GM12878 (cell line): Measurements from ENCODE around the gene YY1. TPM values are rescaled to one million over a fixed set of nuclear protein-coding genes. Genes with fewer than 3 reads are reported as not detected.

ENCODE experiments used
- ATAC-seq: fragments of 200-7000 bp; cut with Tn5 transposase; 3 replicates; pipeline ENCODE4 v1.9.1; 2020; ENCODE audit warnings: mild to moderate bottlenecking, moderate library complexity
- BruUV-seq: library from RNA; stranded (reverse); fragments of 400-500 nt; replicated peaks from 2 replicates; lab custom pipeline; 2021; lab: Mats Ljungman, UMichigan
- CTCF ChIA-PET: fragments of 300-600 bp; sonication (Branson Sonifier 250); formaldehyde crosslinking; extraction: SDS; loops from one replicate; lab custom pipeline; 2021; ENCODE audit warnings: inconsistent platforms; lab: Yijun Ruan, JAX
- POLR2A ChIA-PET: fragments of 350-600 bp; formaldehyde crosslinking; extraction: SDS; loops from one replicate; lab custom pipeline; 2021; ENCODE audit warnings: inconsistent platforms; lab: Charles Lee
- RAD21 ChIA-PET: fragments of 300-600 bp; sonication (Branson Sonifier 250); formaldehyde crosslinking; loops from one replicate; lab custom pipeline; 2023; ENCODE audit warnings: antibody characterized with exemption; ENCODE audit not compliant: unreplicated experiment; lab: Charles Lee
- SMC1A ChIA-PET: fragments of 300-600 bp; sonication (Branson Sonifier 250); formaldehyde crosslinking; loops from one replicate; lab custom pipeline; 2023; ENCODE audit not compliant: unreplicated experiment, uncharacterized antibody; lab: Charles Lee
- DNase-seq: peaks from one replicate; pipeline ENCODE4 v3.0.0-alpha.2; 2011; ENCODE audit warnings: low read depth, low spot score
- FAIRE-seq: peaks from 3 replicates; lab custom pipeline; 2011; peaks lifted over from hg19 to GRCh38; lab: Jason Lieb, UNC
- H2AFZ ChIP-seq: 2 replicates; pipeline ENCODE4 v1.6.0; 2011; ENCODE audit warnings: low read depth, low read length, control low read depth; ENCODE audit not compliant: control insufficient read depth
- H3K27ac ChIP-seq: 2 replicates; pipeline ENCODE4 v1.5.1; 2011; ENCODE audit warnings: control low read depth; ENCODE audit not compliant: control insufficient read depth, insufficient read depth
- H3K27me3 ChIP-seq, 2 experiments: replicated peaks in 1 of 2; 2 replicates each; pipeline versions ENCODE4 v1.6.0 to v1.6.1; 2011; ENCODE audit warnings: low read length in 1 of 2; ENCODE audit not compliant: control insufficient read depth in 2 of 2, insufficient read depth in 2 of 2
- H3K36me3 ChIP-seq, 2 experiments: 2 replicates each; pipeline ENCODE4 v1.5.1; 2011; ENCODE audit warnings: low read length in 1 of 2; ENCODE audit not compliant: control insufficient read depth in 2 of 2, insufficient read depth in 2 of 2
- H3K4me1 ChIP-seq: 2 replicates; pipeline ENCODE4 v1.6.1; 2011; ENCODE audit warnings: mild to moderate bottlenecking, low read length, moderate library complexity, mixed read lengths; ENCODE audit not compliant: control insufficient read depth, insufficient read depth
- H3K4me2 ChIP-seq: 2 replicates; pipeline ENCODE4 v1.6.0; 2011; ENCODE audit warnings: control low read depth; ENCODE audit not compliant: control insufficient read depth, insufficient read depth
- H3K4me3 ChIP-seq: fragments of 200-600 bp; sonication (generic); 2 replicates; pipeline ENCODE4 v1.5.1; 2016
- H3K79me2 ChIP-seq: 2 replicates; pipeline ENCODE4 v1.6.0; 2011; ENCODE audit warnings: low read length; ENCODE audit not compliant: control insufficient read depth, insufficient read depth
- H3K9ac ChIP-seq: 2 replicates; pipeline ENCODE4 v1.8.0; 2011; ENCODE audit warnings: low read length, control low read depth, mixed read lengths; ENCODE audit not compliant: control insufficient read depth, insufficient read depth
- H3K9me3 ChIP-seq: replicated peaks from 3 replicates; pipeline ENCODE4 v1.5.1; 2011; ENCODE audit warnings: mild to moderate bottlenecking, low read length; ENCODE audit not compliant: control insufficient read depth, insufficient read depth
- H4K20me1 ChIP-seq: 2 replicates; pipeline ENCODE4 v1.6.0; 2011; ENCODE audit not compliant: control insufficient read depth, insufficient read depth
- BCL11A ChIP-seq: IDR thresholded peaks from 2 replicates; pipeline ENCODE4 v1.6.1; 2011; ENCODE audit warnings: low read depth, low read length
- BHLHE40 ChIP-seq, 2 experiments: fragments of 450-650 bp in 1 of 2; IDR thresholded peaks; 2 replicates each; pipeline ENCODE4 v1.6.1; 2011 to 2017; ENCODE audit warnings: low read depth in 2 of 2, borderline replicate concordance in 1 of 2, improper control_type of control experiment in 1 of 2, low read length in 1 of 2, mild to moderate bottlenecking in 1 of 2
- CBFB ChIP-seq: IDR thresholded peaks from 2 replicates; pipeline ENCODE4 v1.6.1; 2016; ENCODE audit warnings: antibody characterized with exemption, low read depth
- CBX3 ChIP-seq: fragments of 200-600 bp; sonication (generic); IDR thresholded peaks from 2 replicates; pipeline ENCODE4 v1.6.1; 2016; ENCODE audit warnings: low read depth, borderline replicate concordance
- CEBPB ChIP-seq, 2 experiments: fragments of 150-350 bp in 1 of 2; IDR thresholded peaks; 2 replicates each; pipeline ENCODE4 v1.6.1; 2012 to 2014; ENCODE audit warnings: low read depth in 2 of 2, low read length in 2 of 2, borderline replicate concordance in 1 of 2, inconsistent platforms in 1 of 2
- EED ChIP-seq: sonication (generic); IDR thresholded peaks from 2 replicates; pipeline ENCODE4 v1.6.1; 2016; ENCODE audit warnings: antibody characterized with exemption, low read depth
- FOS ChIP-seq: IDR thresholded peaks from 3 replicates; pipeline ENCODE4 v1.6.1; 2011; ENCODE audit warnings: borderline replicate concordance; ENCODE audit not compliant: insufficient read length; ENCODE audit errors: extremely low read depth
- GABPA ChIP-seq: IDR thresholded peaks from 2 replicates; pipeline ENCODE4 v1.6.1; 2014; ENCODE audit warnings: antibody characterized with exemption, low read depth, mild to moderate bottlenecking, inconsistent platforms
- GATAD2B ChIP-seq: fragments of 450-650 bp; conservative IDR thresholded peaks from 2 replicates; pipeline ENCODE4 v1.6.1; 2017; ENCODE audit warnings: low read depth, mild to moderate bottlenecking, moderate library complexity
- HDGF ChIP-seq: fragments of 450-650 bp; IDR thresholded peaks from 2 replicates; pipeline ENCODE4 v1.6.1; 2016; ENCODE audit warnings: antibody characterized with exemption
- JUNB ChIP-seq: IDR thresholded peaks from 2 replicates; pipeline ENCODE4 v1.6.1; 2016; ENCODE audit warnings: antibody characterized with exemption, mild to moderate bottlenecking
- LARP7 ChIP-seq: fragments of 450-650 bp; IDR thresholded peaks from 2 replicates; pipeline ENCODE4 v1.6.1; 2017; ENCODE audit warnings: mild to moderate bottlenecking
- NKRF ChIP-seq: fragments of 450-650 bp; conservative IDR thresholded peaks from 2 replicates; pipeline ENCODE4 v1.6.1; 2017; ENCODE audit warnings: mild to moderate bottlenecking, moderate library complexity
- PAX8 ChIP-seq: fragments of 450-650 bp; IDR thresholded peaks from 2 replicates; pipeline ENCODE4 v1.6.1; 2017; ENCODE audit warnings: mild to moderate bottlenecking, moderate library complexity
- POLR2A ChIP-seq: IDR thresholded peaks from 2 replicates; pipeline ENCODE4 v1.6.1; 2011; ENCODE audit warnings: low read depth, mild to moderate bottlenecking, low read length
- RFX5 ChIP-seq: IDR thresholded peaks from 2 replicates; pipeline ENCODE4 v1.6.1; 2011; ENCODE audit warnings: low read depth, low read length, improper control_type of control experiment
- SMC3 ChIP-seq: IDR thresholded peaks from 2 replicates; pipeline ENCODE4 v1.6.1; 2011; ENCODE audit warnings: low read length, improper control_type of control experiment, borderline replicate concordance
- SPI1 ChIP-seq: IDR thresholded peaks from 2 replicates; pipeline ENCODE4 v1.6.1; 2011; ENCODE audit warnings: low read depth, mild to moderate bottlenecking, low read length, moderate library complexity, borderline replicate concordance; ENCODE audit not compliant: insufficient read depth
- TCF7 ChIP-seq: IDR thresholded peaks from 2 replicates; pipeline ENCODE4 v1.6.1; 2014; ENCODE audit warnings: antibody characterized with exemption, borderline replicate concordance
- ZNF207 ChIP-seq: fragments of 450-650 bp; IDR thresholded peaks from 2 replicates; pipeline ENCODE4 v1.6.1; 2014; ENCODE audit warnings: antibody characterized with exemption, mild to moderate bottlenecking, borderline replicate concordance
- ZNF622 ChIP-seq: fragments of 450-650 bp; IDR thresholded peaks from 2 replicates; pipeline ENCODE4 v1.6.1; 2017; ENCODE audit warnings: mild to moderate bottlenecking, inconsistent platforms
- ZZZ3 ChIP-seq: IDR thresholded peaks from 2 replicates; pipeline ENCODE4 v1.6.1; 2011; ENCODE audit warnings: low read depth; ENCODE audit not compliant: control insufficient read depth, insufficient read length
- WGBS: methylation state at CpG from one replicate; pipeline ENCODE4 v1.1.6; 2016; ENCODE audit warnings: low lambda C conversion rate; ENCODE audit not compliant: insufficient replicate concordance, insufficient coverage; ENCODE audit errors: missing lambda C conversion rate; 5-methylcytosine and 5-hydroxymethylcytosine counted together
- in situ Hi-C: fragments of 300-500 bp; cut with MboI; formaldehyde crosslinking; loops from 9 replicates; pipeline ENCODE4 v1.14.3; 2018; ENCODE audit warnings: mixed read lengths
- intact Hi-C: fragments of 100-400 bp; cut with micrococcal nuclease; formaldehyde crosslinking; loops from one replicate; pipeline ENCODE4 v1.14.2; 2022; ENCODE audit not compliant: unreplicated experiment
- polyA plus RNA-seq, 11 experiments: library from polyadenylated mRNA; depleted of rRNA in 4 of 11; unstranded in 6 of 11; stranded (reverse) in 5 of 11; fragments of >200 nt; fragmentation: Nextera tagmentation in 4 of 11; fragmentation: Illumina TruSeq in 1 of 11; extraction: Ambion mirVana in 4 of 11; extraction: Trizol in 1 of 11; gene quantifications; 1 replicate in 1 of 11; 2 replicates in 10 of 11; pipeline versions ENCODE4 v1.2.1 to v1.2.3, GENCODE V29; 2011 to 2016; ENCODE audit warnings: inconsistent platforms in 2 of 11, missing spikeins in 2 of 11, low read depth in 1 of 11
- total RNA-seq, 4 experiments: library from RNA; depleted of rRNA in 3 of 4; stranded (reverse); fragments of >200 nt in 3 of 4; fragmentation: Illumina TruSeq in 1 of 4; extraction: Trizol in 1 of 4; gene quantifications; 2 replicates each; pipeline versions ENCODE4 v1.2.1 to v1.2.3, GENCODE V29; 2013 to 2021
- TF ChIP-seq, protein P1 (sequence below): fragments of 450-650 bp; IDR thresholded peaks from 2 replicates; pipeline ENCODE4 v1.6.1; 2017; ENCODE audit warnings: mild to moderate bottlenecking

Gene YY1
- total and polyA plus RNA-seq, 10 of the 15 experiments (the other 5 are each of a cell fraction or from before 2014, with no cell fraction given) = 23.7 to 74.0 (median 39.9) TPM

- intact Hi-C loops = loop anchor here (1.0 kb wide), 1 partner anchor 69 kb away; the partner anchor contains the start of gene WDR25
- CTCF ChIA-PET = interaction anchor here (0.7 kb wide), 1 partner anchor 12 kb away, joined by 3 read pairs; no protein-coding TSS in a partner anchor
- no peaks in the 10 kb centered on the region for H3K4me1 ChIP-seq
- ATAC-seq = peak; percentile 3; the same call in 2 of the 3 replicates
- RAD21 ChIA-PET = no interaction called here
- H2AFZ ChIP-seq = peak overlapping the region; percentile 92
- no peak for DNase-seq
- H3K9me3 ChIP-seq = no peaks in the 10 kb centered on the region
- H3K27me3 ChIP-seq = peaks cover 0 to 7% of the 10 kb centered on the region in 2 experiments; a peak in 1 of 4 replicates
- POLR2A ChIA-PET = no interaction called here
- SMC1A ChIA-PET = no interaction called here
- H3K36me3 ChIP-seq = no peaks in the 10 kb centered on the region
- H3K9ac ChIP-seq = peak overlapping the region; percentile 55
- no peaks in the 10 kb centered on the region for H3K79me2 ChIP-seq
- FAIRE-seq = no peak
- no peaks in the 10 kb centered on the region for H4K20me1 ChIP-seq
- in situ Hi-C loops = no loop called here
- BruUV-seq = no TSS peak
- H3K4me3 ChIP-seq = peak overlapping the region; percentile 85
- H3K4me2 ChIP-seq = peak overlapping the region; percentile 97
- H3K27ac ChIP-seq = no peak overlapping the region
- WGBS = 19% methylated on average over 48 of the region's 49 CpGs
- TF ChIP-seq SPI1 = no peak
- TF ChIP-seq HDGF = no peak
- no peak for TF ChIP-seq ZNF207
- TF ChIP-seq, protein P1, sequence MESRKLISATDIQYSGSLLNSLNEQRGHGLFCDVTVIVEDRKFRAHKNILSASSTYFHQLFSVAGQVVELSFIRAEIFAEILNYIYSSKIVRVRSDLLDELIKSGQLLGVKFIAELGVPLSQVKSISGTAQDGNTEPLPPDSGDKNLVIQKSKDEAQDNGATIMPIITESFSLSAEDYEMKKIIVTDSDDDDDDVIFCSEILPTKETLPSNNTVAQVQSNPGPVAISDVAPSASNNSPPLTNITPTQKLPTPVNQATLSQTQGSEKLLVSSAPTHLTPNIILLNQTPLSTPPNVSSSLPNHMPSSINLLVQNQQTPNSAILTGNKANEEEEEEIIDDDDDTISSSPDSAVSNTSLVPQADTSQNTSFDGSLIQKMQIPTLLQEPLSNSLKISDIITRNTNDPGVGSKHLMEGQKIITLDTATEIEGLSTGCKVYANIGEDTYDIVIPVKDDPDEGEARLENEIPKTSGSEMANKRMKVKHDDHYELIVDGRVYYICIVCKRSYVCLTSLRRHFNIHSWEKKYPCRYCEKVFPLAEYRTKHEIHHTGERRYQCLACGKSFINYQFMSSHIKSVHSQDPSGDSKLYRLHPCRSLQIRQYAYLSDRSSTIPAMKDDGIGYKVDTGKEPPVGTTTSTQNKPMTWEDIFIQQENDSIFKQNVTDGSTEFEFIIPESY = no peak
- no peak for TF ChIP-seq NKRF
- TF ChIP-seq TCF7 = no peak
- TF ChIP-seq POLR2A = no peak
- TF ChIP-seq BCL11A = no peak
- no peak for TF ChIP-seq EED
- TF ChIP-seq GABPA = no peak
- no peak for TF ChIP-seq FOS
- TF ChIP-seq JUNB = no peak
- TF ChIP-seq BHLHE40 (IDR thresholded peaks at IDR 0.05; ENCODE audit: borderline replicate concordance in 1 of 2, low read depth in 2 of 2, low read length in 1 of 2) = peak in 1 of 2 experiments; percentile 3; a peak in 1 of 4 replicates
- peak; percentile 51; the same call in 1 of the 2 replicates for TF ChIP-seq GATAD2B
- TF ChIP-seq LARP7 = 0 out of 2 replicates have a peak, but pooled peaks have one; percentile 6
- no peak for TF ChIP-seq CEBPB (IDR thresholded peaks at IDR 0.05; ENCODE audit: borderline replicate concordance in 1 of 2, low read depth in 2 of 2, low read length in 2 of 2)
- TF ChIP-seq PAX8 = no peak
- TF ChIP-seq CBFB = no peak
- TF ChIP-seq ZZZ3 = no peak
- TF ChIP-seq CBX3 = no peak
- TF ChIP-seq ZNF622 = no peak
- TF ChIP-seq RFX5 = no peak
- TF ChIP-seq SMC3 = no peak
Observed at GRCh38 chr14:100306998-100307765, 68.2 kb downstream of the YY1 start.
